ENCODE data around the gene ASCC3. TPM values are rescaled to one million over a fixed set of nuclear protein-coding genes. Genes with fewer than 3 reads are reported as not detected.

Gene ASCC3
- total and polyA plus RNA-seq, 2 of the 4 experiments (the other 2 are of a cell fraction), result 25.8 to 104 TPM

DNA sequence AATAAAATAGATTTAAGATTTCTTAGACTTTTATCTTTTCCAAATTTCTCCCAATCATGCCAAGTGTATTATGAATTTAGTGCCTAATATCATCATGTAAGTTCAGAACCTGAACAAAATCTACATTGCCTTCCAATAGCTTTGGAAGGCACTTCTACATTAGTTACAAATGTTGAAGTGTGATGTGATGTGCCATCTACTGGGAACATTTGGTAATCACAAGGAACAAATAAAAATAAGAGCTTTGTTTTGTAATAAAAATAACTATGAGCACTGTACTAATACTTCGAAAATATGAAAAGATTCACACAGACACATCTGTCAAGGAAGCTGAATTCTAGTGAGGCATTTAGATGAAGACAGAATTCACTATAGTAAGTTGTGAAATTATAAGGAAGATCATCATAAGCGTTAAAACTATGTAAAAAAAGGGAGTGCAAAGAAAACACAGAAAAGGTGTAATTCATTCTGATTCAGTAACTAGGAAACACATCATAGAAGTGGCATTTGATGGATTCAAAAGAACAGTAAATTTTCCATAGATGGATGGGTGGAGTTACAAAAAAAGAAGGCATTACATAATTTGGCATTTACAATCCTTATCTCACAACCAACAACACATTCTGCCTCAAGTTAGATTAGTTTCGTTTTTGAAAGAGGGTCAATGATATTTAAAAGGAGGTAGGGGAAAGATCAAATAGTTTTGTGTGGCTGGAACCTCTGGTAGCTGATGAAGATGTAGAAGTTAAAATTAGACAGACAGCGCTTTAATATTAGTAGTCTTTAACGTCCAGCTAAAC lies 161.0 kb downstream of the ASCC3 start:
- H3K9ac ChIP-seq (ENCODE audit: low read depth, low read length), result no peak overlapping the region
- no peak for TF ChIP-seq RCOR1 (IDR thresholded peaks at IDR 0.05; ENCODE audit: insufficient replicate concordance, low read length)
- no peak for TF ChIP-seq POLR2A (IDR thresholded peaks at IDR 0.05; ENCODE audit: low read depth, low read length)
- no peak for TF ChIP-seq MAFK (IDR thresholded peaks at IDR 0.05; ENCODE audit: low read depth, low read length)
- no peak for TF ChIP-seq NFE2L2 (IDR thresholded peaks at IDR 0.05; ENCODE audit: low read depth, low read length)
- TF ChIP-seq CEBPB (IDR thresholded peaks at IDR 0.05; ENCODE audit: low read depth, low read length), result no peak
- TF ChIP-seq BHLHE40 (IDR thresholded peaks at IDR 0.05; ENCODE audit: low read depth, low read length), result no peak
- no peak for TF ChIP-seq CHD1 (IDR thresholded peaks at IDR 0.05; ENCODE audit: low read depth, low read length)
- no peak for TF ChIP-seq MXI1 (IDR thresholded peaks at IDR 0.05; ENCODE audit: borderline replicate concordance, low read depth, low read length)
- TF ChIP-seq RAD21 (IDR thresholded peaks at IDR 0.05; ENCODE audit: low read length), result peak; percentile 32; the same call in 1 of the 2 replicates
- TF ChIP-seq CTCF (conservative IDR thresholded peaks at IDR 0.05; ENCODE audit: low read depth, low read length), result peak; percentile 46
- no peak for TF ChIP-seq FOS (IDR thresholded peaks at IDR 0.05; ENCODE audit: low read depth, low read length)
- TF ChIP-seq, protein P1, sequence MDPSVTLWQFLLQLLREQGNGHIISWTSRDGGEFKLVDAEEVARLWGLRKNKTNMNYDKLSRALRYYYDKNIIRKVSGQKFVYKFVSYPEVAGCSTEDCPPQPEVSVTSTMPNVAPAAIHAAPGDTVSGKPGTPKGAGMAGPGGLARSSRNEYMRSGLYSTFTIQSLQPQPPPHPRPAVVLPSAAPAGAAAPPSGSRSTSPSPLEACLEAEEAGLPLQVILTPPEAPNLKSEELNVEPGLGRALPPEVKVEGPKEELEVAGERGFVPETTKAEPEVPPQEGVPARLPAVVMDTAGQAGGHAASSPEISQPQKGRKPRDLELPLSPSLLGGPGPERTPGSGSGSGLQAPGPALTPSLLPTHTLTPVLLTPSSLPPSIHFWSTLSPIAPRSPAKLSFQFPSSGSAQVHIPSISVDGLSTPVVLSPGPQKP (IDR thresholded peaks at IDR 0.05; ENCODE audit: borderline replicate concordance, low read depth, low read length), result no peak
- TF ChIP-seq, protein P2, sequence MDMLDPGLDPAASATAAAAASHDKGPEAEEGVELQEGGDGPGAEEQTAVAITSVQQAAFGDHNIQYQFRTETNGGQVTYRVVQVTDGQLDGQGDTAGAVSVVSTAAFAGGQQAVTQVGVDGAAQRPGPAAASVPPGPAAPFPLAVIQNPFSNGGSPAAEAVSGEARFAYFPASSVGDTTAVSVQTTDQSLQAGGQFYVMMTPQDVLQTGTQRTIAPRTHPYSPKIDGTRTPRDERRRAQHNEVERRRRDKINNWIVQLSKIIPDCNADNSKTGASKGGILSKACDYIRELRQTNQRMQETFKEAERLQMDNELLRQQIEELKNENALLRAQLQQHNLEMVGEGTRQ (IDR thresholded peaks at IDR 0.05; ENCODE audit: low read depth, low read length), result no peak
- TF ChIP-seq RFX5 (IDR thresholded peaks at IDR 0.05; ENCODE audit: low read depth, low read length), result no peak
- peak; percentile 26; the same call in 1 of the 2 replicates for TF ChIP-seq SMC3 (IDR thresholded peaks at IDR 0.05; ENCODE audit: low read depth, low read length)

More for the DNA sequence above, 161.0 kb downstream of the ASCC3 start:
- BruUV-seq (replicated peaks), result no TSS peak
- Histone ChIP-seq H3K4me3 (ENCODE audit: insufficient read depth, low read depth, low read length) (no peak overlapping the region), H3K23ac (ENCODE audit: low read depth, low read length) (no peak overlapping the region), H3K4me2 (ENCODE audit: low read depth, low read length) (peak overlapping the region; percentile 82), H4K20me1 (ENCODE audit: insufficient read depth, low read length) (no peaks in the 10 kb centered on the region), H3K79me1 (ENCODE audit: low read depth in 1 of 2, low read length in 2 of 2) (peaks cover 3 to 6% of the 10 kb centered on the region in 2 experiments; a peak in 3 of 4 replicates), H2AK5ac (ENCODE audit: low read depth, low read length) (no peak overlapping the region), H3K9me3 (ENCODE audit: control insufficient read depth, insufficient read depth, low read length) (no peaks in the 10 kb centered on the region), H3K27me3 (ENCODE audit: control insufficient read depth, insufficient read depth, low read length) (no peaks in the 10 kb centered on the region), H3K36me3 (ENCODE audit: control insufficient read depth, insufficient read depth, low read length) (0 out of 2 replicates have a peak, but pooled peaks cover 1% of the 10 kb centered on the region), H2AK9ac (replicated peaks; ENCODE audit: low read depth, low read length, poor library complexity) (no peak overlapping the region), H2BK20ac (ENCODE audit: low read depth, low read length) (no peak overlapping the region), H4K5ac (ENCODE audit: low read depth, low read length) (no peak overlapping the region), H3K27ac (ENCODE audit: insufficient read depth, low read length) (no peak overlapping the region), H3K14ac (replicated peaks; ENCODE audit: low read depth, low read length) (no peak overlapping the region), H2AFZ (replicated peaks; ENCODE audit: low read length, poor library complexity) (no peak overlapping the region), H4K91ac (ENCODE audit: insufficient read depth, low read depth, low read length) (no peak overlapping the region), H3K4me1 (ENCODE audit: control insufficient read depth, insufficient read depth, low read length) (no peaks in the 10 kb centered on the region), H3K18ac (ENCODE audit: low read depth, low read length) (no peak overlapping the region), H3K4ac (ENCODE audit: low read depth, low read length) (no peak overlapping the region), H2BK120ac (ENCODE audit: low read depth, low read length) (no peak overlapping the region), H2BK5ac (ENCODE audit: low read depth, low read length, poor library complexity, severe bottlenecking) (no peak overlapping the region), H4K8ac (ENCODE audit: low read depth in 2 of 2, low read length in 2 of 2) (no peak overlapping the region), H2BK15ac (ENCODE audit: low read depth, low read length) (no peak overlapping the region), H3K9me1 (ENCODE audit: insufficient read depth, low read length) (no peaks in the 10 kb centered on the region), H3K56ac (ENCODE audit: extremely low read depth, insufficient read depth, low read length) (no peak overlapping the region)
- in situ Hi-C loops (cut with MboI; ENCODE audit: low sequenced_read_pairs), result no loop called here
- peak; percentile 41 for DNase-seq
- WGBS, 2 experiments (ENCODE audit: extremely low coverage in 2 of 2, insufficient read length in 1 of 2), result no CpG with 5 or more reads among the region's 5 CpGs
- CTCF ChIA-PET, result interaction anchor here (0.5 to 1.4 kb wide), 8 partner anchors 10 to 1162 kb away, joined by 3 to 5 read pairs (median 3); no protein-coding TSS in a partner anchor
- dilution Hi-C loops (cut with HindIII; ENCODE audit: low sequenced_read_pairs, unreplicated experiment), result no loop called here
- peak; percentile 78 for ATAC-seq (ENCODE audit: low read depth)
- POLR2A ChIA-PET (ENCODE audit: unreplicated experiment), result interaction anchor here (0.5 kb wide), 1 partner anchor 10 kb away, joined by 3 read pairs; no protein-coding TSS in a partner anchor
- intact Hi-C loops (cut with micrococcal nuclease), result loop anchor here (5.0 kb wide), 1 partner anchor 43 kb away; no protein-coding TSS in a partner anchor
